H9 (cell line): ENCODE results near the gene FAM174B. TPM values are rescaled to one million over a fixed set of nuclear protein-coding genes. Genes with fewer than 3 reads are reported as not detected.

Experiments
- DNase-seq: peaks from one replicate; pipeline ENCODE4 v3.0.0-alpha.2; 2017
- H2AFZ ChIP-seq: one replicate; pipeline ENCODE4 v1.6.1; 2013; ENCODE audit warnings: mild to moderate bottlenecking, low read length, control low read depth, moderate library complexity
- H2AK5ac ChIP-seq: 2 replicates; pipeline ENCODE4 v1.6.1; 2013; ENCODE audit warnings: low read length, control low read depth, mixed read lengths; ENCODE audit not compliant: insufficient read length
- H2BK120ac ChIP-seq: one replicate; pipeline ENCODE4 v1.6.1; 2013; ENCODE audit warnings: low read depth, mild to moderate bottlenecking, low read length, control low read depth, inconsistent platforms; ENCODE audit not compliant: poor library complexity, severe bottlenecking
- H2BK12ac ChIP-seq: 2 replicates; pipeline ENCODE4 v1.6.1; 2013; ENCODE audit warnings: low read length, control low read depth, mixed read lengths, low read depth; ENCODE audit not compliant: insufficient read length
- H2BK15ac ChIP-seq: 2 replicates; pipeline ENCODE4 v1.6.1; 2013; ENCODE audit warnings: low read depth, low read length, control low read depth
- H2BK20ac ChIP-seq: one replicate; pipeline ENCODE4 v1.6.1; 2013; ENCODE audit warnings: low read depth, mild to moderate bottlenecking, low read length, control low read depth, inconsistent platforms; ENCODE audit not compliant: poor library complexity, severe bottlenecking
- H2BK5ac ChIP-seq: 2 replicates; pipeline ENCODE4 v1.6.1; 2013; ENCODE audit warnings: low read length, control low read depth, mixed read lengths; ENCODE audit not compliant: insufficient read length
- H3K14ac ChIP-seq: 2 replicates; pipeline ENCODE4 v1.6.1; 2013; ENCODE audit warnings: low read length, control low read depth; ENCODE audit not compliant: insufficient read depth
- H3K18ac ChIP-seq: 2 replicates; pipeline ENCODE4 v1.6.1; 2013; ENCODE audit warnings: low read depth, mild to moderate bottlenecking, mixed read lengths, low read length, control low read depth; ENCODE audit not compliant: insufficient read length
- H3K23ac ChIP-seq: 2 replicates; pipeline ENCODE4 v1.6.1; 2013; ENCODE audit warnings: low read length, control low read depth, mixed read lengths, low read depth; ENCODE audit not compliant: insufficient read length
- H3K23me2 ChIP-seq: 2 replicates; pipeline ENCODE4 v1.6.1; 2013; ENCODE audit warnings: low read depth, mild to moderate bottlenecking, mixed read lengths, low read length, control low read depth; ENCODE audit not compliant: insufficient read length, poor library complexity, severe bottlenecking
- H3K27ac ChIP-seq: 2 replicates; pipeline ENCODE4 v1.5.1; 2013; ENCODE audit warnings: low read length, control low read depth, mixed read lengths, low read depth; ENCODE audit not compliant: insufficient read length
- H3K27me3 ChIP-seq: 2 replicates; pipeline ENCODE4 v1.6.1; 2013; ENCODE audit warnings: low read length, control low read depth, inconsistent platforms; ENCODE audit not compliant: insufficient read depth
- H3K4ac ChIP-seq: 2 replicates; pipeline ENCODE4 v1.6.1; 2013; ENCODE audit warnings: low read depth, mild to moderate bottlenecking, control low read depth, inconsistent platforms, low read length, moderate library complexity
- H3K4me1 ChIP-seq: 2 replicates; pipeline ENCODE4 v1.6.1; 2013; ENCODE audit warnings: low read length, control low read depth, inconsistent platforms; ENCODE audit not compliant: insufficient read depth
- H3K4me2 ChIP-seq: 2 replicates; pipeline ENCODE4 v1.6.1; 2013; ENCODE audit warnings: low read length, control low read depth, mixed read lengths; ENCODE audit not compliant: insufficient read length, insufficient read depth
- H3K56ac ChIP-seq: 2 replicates; pipeline ENCODE4 v1.6.1; 2013; ENCODE audit warnings: low read depth, mild to moderate bottlenecking, mixed read lengths, low read length, control low read depth; ENCODE audit not compliant: insufficient read length
- H3K79me1 ChIP-seq: 2 replicates; pipeline ENCODE4 v1.6.1; 2013; ENCODE audit warnings: low read depth, mild to moderate bottlenecking, moderate library complexity, low read length, control low read depth, inconsistent platforms; ENCODE audit not compliant: insufficient read depth, poor library complexity, severe bottlenecking
- H3K79me2 ChIP-seq: 2 replicates; pipeline ENCODE4 v1.6.1; 2013; ENCODE audit warnings: low read length, control low read depth, inconsistent platforms; ENCODE audit not compliant: insufficient read depth
- H3K9ac ChIP-seq: 2 replicates; pipeline ENCODE4 v1.6.1; 2013; ENCODE audit warnings: low read length, control low read depth, mixed read lengths; ENCODE audit not compliant: insufficient read length; ENCODE audit errors: extremely low read depth
- H3K9me3 ChIP-seq: one replicate; pipeline ENCODE4 v1.6.1; 2013; ENCODE audit warnings: low read depth, low read length, inconsistent platforms; ENCODE audit not compliant: control insufficient read depth
- H3T11ph ChIP-seq: one replicate; pipeline ENCODE4 v1.6.1; 2013; ENCODE audit warnings: mild to moderate bottlenecking, low read length, control low read depth, inconsistent platforms
- H4K20me1 ChIP-seq: one replicate; pipeline ENCODE4 v1.6.1; 2013; ENCODE audit not compliant: control insufficient read depth, insufficient read length, insufficient read depth
- H4K5ac ChIP-seq: 2 replicates; pipeline ENCODE4 v1.6.1; 2013; ENCODE audit warnings: low read depth, mild to moderate bottlenecking, mixed read lengths, low read length, control low read depth; ENCODE audit not compliant: insufficient read length
- H4K8ac ChIP-seq: replicated peaks from 2 replicates; pipeline ENCODE4 v1.6.1; 2013; ENCODE audit warnings: low read length, control low read depth, mixed read lengths, low read depth; ENCODE audit not compliant: insufficient read length
- H4K91ac ChIP-seq: 2 replicates; pipeline ENCODE4 v1.6.1; 2013; ENCODE audit warnings: low read depth, mild to moderate bottlenecking, moderate library complexity, mixed read lengths, low read length, control low read depth; ENCODE audit not compliant: insufficient read length
- H3K27ac Mint-ChIP-seq, 3 experiments: 2 replicates in 2 of 3; 3 replicates in 1 of 3; pipeline ENCODE4 v1.8.0; 2020 to 2021; ENCODE audit warnings: mixed read lengths in 3 of 3, mild to moderate bottlenecking in 1 of 3, moderate library complexity in 1 of 3
- H3K27me3 Mint-ChIP-seq: 2 replicates; pipeline ENCODE4 v1.8.0; 2021; ENCODE audit warnings: low read depth, mild to moderate bottlenecking, moderate library complexity, mixed read lengths
- H3K36me3 Mint-ChIP-seq, 3 experiments: 2 replicates in 2 of 3; 3 replicates in 1 of 3; pipeline ENCODE4 v1.8.0; 2020 to 2021; ENCODE audit warnings: low read depth in 3 of 3, mixed read lengths in 3 of 3; ENCODE audit not compliant: insufficient read depth in 1 of 3
- H3K4me1 Mint-ChIP-seq, 2 experiments: 2 replicates each; pipeline ENCODE4 v1.8.0; 2020; ENCODE audit warnings: mixed read lengths in 2 of 2
- H3K4me3 Mint-ChIP-seq, 2 experiments: 2 replicates in 1 of 2; 3 replicates in 1 of 2; pipeline ENCODE4 v1.8.0; 2020 to 2021; ENCODE audit warnings: mild to moderate bottlenecking in 2 of 2, mixed read lengths in 2 of 2, moderate library complexity in 1 of 2
- H3K9me3 Mint-ChIP-seq, 2 experiments: 2 replicates in 1 of 2; 3 replicates in 1 of 2; pipeline ENCODE4 v1.8.0; 2020; ENCODE audit warnings: mild to moderate bottlenecking in 2 of 2, mixed read lengths in 2 of 2, moderate library complexity in 1 of 2
- WGBS: extraction: QIAGEN DNeasy Blood & Tissue Kit; methylation state at CpG from one replicate; pipeline ENCODE4 v1.1.7; 2013; ENCODE audit warnings: missing lambda C conversion rate, low lambda C conversion rate, mixed read lengths; ENCODE audit not compliant: insufficient read length; ENCODE audit errors: extremely low coverage; 5-methylcytosine and 5-hydroxymethylcytosine counted together
- total RNA-seq: library from RNA; stranded (reverse); gene quantifications from 2 replicates; pipeline ENCODE4 v1.2.1, GENCODE V29; 2021
- TF ChIP-seq, protein P1 (sequence below): fragments of 200-600 bp; sonication (generic); conservative IDR thresholded peaks from 3 replicates; pipeline ENCODE4 v1.8.0; 2021; ENCODE audit warnings: antibody characterized with exemption, mild to moderate bottlenecking

Gene FAM174B
- total RNA-seq, 1 experiment from 2014 or later, result 38.0 TPM

DNA sequence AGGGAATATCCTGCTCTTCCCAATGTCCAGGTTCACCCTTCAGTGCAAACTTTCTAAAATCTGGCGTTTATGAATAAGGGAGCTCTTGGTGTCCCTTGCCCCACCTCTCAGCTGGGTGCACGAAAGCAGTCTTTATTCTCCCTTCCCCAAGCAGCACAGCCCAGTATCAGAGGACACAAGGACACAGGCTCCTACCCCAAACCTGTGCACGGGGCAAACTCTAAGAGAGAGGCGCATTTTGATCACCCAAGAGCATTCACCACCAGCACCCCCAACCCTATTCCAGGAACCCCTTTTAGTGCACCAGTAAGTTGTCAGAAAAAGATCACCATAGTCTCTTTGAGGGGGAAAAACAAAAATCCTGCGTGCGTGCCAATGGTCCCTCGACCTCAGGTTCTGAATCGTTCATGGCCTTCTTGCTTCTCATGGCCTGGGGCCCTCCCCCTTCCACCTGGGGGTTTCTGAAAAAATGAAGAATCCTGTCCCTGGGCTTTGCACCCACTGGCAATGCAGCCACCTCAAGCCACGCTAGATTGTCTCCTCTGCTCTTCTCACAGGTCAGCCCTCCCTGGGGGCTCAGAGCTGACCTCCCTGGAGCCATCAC, 78.9 kb downstream of the FAM174B start:
- Histone ChIP-seq H3K4ac (no peak overlapping the region), H4K91ac (no peak overlapping the region), H2BK5ac (no peak overlapping the region), H3K14ac (no peak overlapping the region), H3K27me3 (no peaks in the 10 kb centered on the region), H3K4me1 (no peaks in the 10 kb centered on the region), H3K4me2 (no peak overlapping the region), H2AK5ac (no peak overlapping the region), H3K9ac (no peak overlapping the region), H4K20me1 (no peaks in the 10 kb centered on the region), H2BK15ac (no peak overlapping the region), H3K56ac (no peak overlapping the region), H3K23ac (no peak overlapping the region), H3T11ph (no peak overlapping the region), H4K8ac (no peak overlapping the region), H3K23me2 (no peaks in the 10 kb centered on the region), H3K27ac (no peak overlapping the region), H4K5ac (no peak overlapping the region), H2BK20ac (no peak overlapping the region), H3K79me1 (no peaks in the 10 kb centered on the region), H2BK12ac (no peak overlapping the region), H3K79me2 (no peaks in the 10 kb centered on the region), H3K9me3 (no peaks in the 10 kb centered on the region), H2AFZ (no peak overlapping the region), H2BK120ac (no peak overlapping the region), H3K18ac (no peak overlapping the region)
- TF ChIP-seq, protein P1, sequence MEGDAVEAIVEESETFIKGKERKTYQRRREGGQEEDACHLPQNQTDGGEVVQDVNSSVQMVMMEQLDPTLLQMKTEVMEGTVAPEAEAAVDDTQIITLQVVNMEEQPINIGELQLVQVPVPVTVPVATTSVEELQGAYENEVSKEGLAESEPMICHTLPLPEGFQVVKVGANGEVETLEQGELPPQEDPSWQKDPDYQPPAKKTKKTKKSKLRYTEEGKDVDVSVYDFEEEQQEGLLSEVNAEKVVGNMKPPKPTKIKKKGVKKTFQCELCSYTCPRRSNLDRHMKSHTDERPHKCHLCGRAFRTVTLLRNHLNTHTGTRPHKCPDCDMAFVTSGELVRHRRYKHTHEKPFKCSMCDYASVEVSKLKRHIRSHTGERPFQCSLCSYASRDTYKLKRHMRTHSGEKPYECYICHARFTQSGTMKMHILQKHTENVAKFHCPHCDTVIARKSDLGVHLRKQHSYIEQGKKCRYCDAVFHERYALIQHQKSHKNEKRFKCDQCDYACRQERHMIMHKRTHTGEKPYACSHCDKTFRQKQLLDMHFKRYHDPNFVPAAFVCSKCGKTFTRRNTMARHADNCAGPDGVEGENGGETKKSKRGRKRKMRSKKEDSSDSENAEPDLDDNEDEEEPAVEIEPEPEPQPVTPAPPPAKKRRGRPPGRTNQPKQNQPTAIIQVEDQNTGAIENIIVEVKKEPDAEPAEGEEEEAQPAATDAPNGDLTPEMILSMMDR, result no peak
- DNase-seq, result no peak
- no peaks in the 10 kb centered on the region; a peak in 1 of 7 replicates for H3K36me3 Mint-ChIP-seq
- no peaks in the 10 kb centered on the region; a peak in 1 of 5 replicates for H3K9me3 Mint-ChIP-seq
- no peak overlapping the region for H3K4me3 Mint-ChIP-seq
- no CpG with 5 or more reads among the region's 9 CpGs for WGBS
- peaks cover 20% of the 10 kb centered on the region for H3K27me3 Mint-ChIP-seq
- H3K27ac Mint-ChIP-seq, result no peak overlapping the region
- no peaks in the 10 kb centered on the region for H3K4me1 Mint-ChIP-seq
